GM18867 (cell line): ENCODE measurements around the gene RAD9A.
"Not testable (repeated sequence)": the region's sequence is repeated elsewhere in the genome, so short reads cannot be mapped to it uniquely, and the experiment has no call there.

Experiments used
- ATAC-seq: cut with Tn5 transposase; IDR thresholded peaks from one replicate; pipeline ENCODE4 v1.9.1; 2021; ENCODE audit warnings: mild to moderate bottlenecking, moderate library complexity; ENCODE audit not compliant: unreplicated experiment

RAD9A gene

GRCh38 chr11:67422891-67423290 lies 31.1 kb downstream of the RAD9A start:
- ATAC-seq, result no peak

GRCh38 chr11:67423466-67423865 lies 31.7 kb downstream of the RAD9A start:
- no peak for ATAC-seq

GRCh38 chr11:67423891-67424613 lies 32.3 kb downstream of the RAD9A start:
- ATAC-seq, result no peak

GRCh38 chr11:67427364-67427859 lies 35.6 kb downstream of the RAD9A start:
- not testable (repeated sequence) for ATAC-seq

GRCh38 chr11:67428052-67429001 lies 36.5 kb downstream of the RAD9A start, which contains the start of gene RPS6KB2:
RPS6KB2 (plus strand) TSS chr11:67428494; CDS start chr11:67428546, 52 bp downstream.
- peak; percentile 81 for ATAC-seq

GRCh38 chr11:67429038-67429668 lies 37.4 kb downstream of the RAD9A start:
- no peak for ATAC-seq

- no peak for ATAC-seq
Measured at GRCh38 chr11:67429722-67430121, 37.9 kb downstream of the RAD9A start.

- no peak for ATAC-seq
Measured at GRCh38 chr11:67431346-67432249, 39.8 kb downstream of the RAD9A start.

- no peak for ATAC-seq
Measured at GRCh38 chr11:67432655-67433349, 41.0 kb downstream of the RAD9A start.

- no peak for ATAC-seq
Measured at GRCh38 chr11:67433536-67434394, 42.0 kb downstream of the RAD9A start.

GRCh38 chr11:67434395-67434881 lies 42.7 kb downstream of the RAD9A start:
- no peak for ATAC-seq

GRCh38 chr11:67435031-67435726 lies 43.4 kb downstream of the RAD9A start:
- no peak for ATAC-seq

GRCh38 chr11:67435727-67436458 lies 44.1 kb downstream of the RAD9A start:
- no peak for ATAC-seq

- no peak for ATAC-seq
Measured at GRCh38 chr11:67436459-67437081, 44.8 kb downstream of the RAD9A start.

GRCh38 chr11:67437082-67437808 lies 45.5 kb downstream of the RAD9A start, which contains the start of gene PTPRCAP:
PTPRCAP (minus strand) TSS chr11:67437682; CDS start chr11:67437619, 63 bp downstream.
- ATAC-seq, result no peak

- no peak for ATAC-seq
Measured at GRCh38 chr11:67437809-67438157, 46.0 kb downstream of the RAD9A start.
